Astrocyte of the hippocampus (primary cell): ENCODE measurements around the gene FNDC10.
A peak's percentile ranks its signal among the peaks of the same experiment; 100 is the strongest.
"Not testable (repeated sequence)": the region's sequence is repeated elsewhere in the genome, so short reads cannot be mapped to it uniquely, and the experiment has no call there.

Experiments used
- DNase-seq: peaks from one replicate; pipeline ENCODE4 v3.0.0; 2011; ENCODE audit warnings: low read depth, low spot score

Gene FNDC10

GRCh38 chr1:1599935-1600860 lies at the start of gene FNDC10:
FNDC10 (minus strand) TSS chr1:1600135; CDS start chr1:1600015, 120 bp downstream.
- DNase-seq, result no peak

GRCh38 chr1:1648265-1648664 lies 48.3 kb upstream of the FNDC10 start:
- not testable (repeated sequence) for DNase-seq

DNA sequence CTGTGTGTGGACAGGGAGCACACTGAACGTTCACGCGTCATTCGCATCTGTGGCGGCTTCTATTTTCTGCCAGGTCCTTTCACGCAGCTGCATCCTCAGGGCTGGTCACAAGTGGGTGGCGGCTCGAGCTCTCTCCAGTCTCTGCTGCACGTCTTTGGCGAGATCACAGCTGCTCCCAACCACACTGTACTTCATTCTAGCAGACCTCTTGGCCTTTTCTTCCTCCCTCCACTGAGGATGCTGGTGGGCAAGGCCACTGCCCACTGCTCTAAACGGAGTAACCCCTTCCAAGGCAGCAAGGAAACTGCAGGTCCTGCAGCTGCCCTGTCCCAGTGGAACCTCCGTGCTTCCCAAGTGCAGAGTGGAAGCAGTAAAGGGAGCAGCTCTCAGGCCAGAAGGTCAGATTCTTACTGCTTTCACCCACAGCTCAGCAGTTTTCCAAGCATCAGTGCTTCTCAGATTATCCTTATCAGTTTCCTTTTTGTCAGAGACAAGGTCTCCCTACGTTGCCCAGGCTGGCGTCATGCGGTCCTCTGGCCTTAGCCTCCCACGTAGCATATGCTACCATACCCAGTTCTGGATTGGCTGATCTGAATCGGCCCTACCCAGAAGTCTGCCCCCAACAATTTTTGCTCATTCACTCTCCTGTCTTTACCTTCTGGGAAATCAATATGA lies 47.8 kb upstream of the FNDC10 start:
- DNase-seq, result not testable (repeated sequence)

DNA sequence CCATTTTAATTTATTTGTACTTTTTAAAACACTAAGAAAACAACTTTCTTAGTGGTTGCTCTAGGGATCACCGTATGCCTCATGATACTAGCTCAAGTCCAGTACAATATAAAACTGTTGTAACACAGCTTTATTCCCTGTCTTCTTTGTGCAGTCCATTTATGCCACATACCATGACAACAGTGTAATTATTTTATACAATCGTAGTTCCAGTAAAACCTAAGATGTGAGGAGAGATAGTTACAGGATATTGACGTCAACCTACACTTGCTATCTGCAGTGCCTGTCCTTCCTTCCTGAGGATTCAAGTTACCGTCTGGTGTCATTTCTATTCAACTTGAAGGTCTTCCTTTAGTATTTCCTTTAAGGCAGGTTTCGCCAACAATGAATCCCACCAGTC lies 46.4 kb upstream of the FNDC10 start:
- not testable (repeated sequence) for DNase-seq

GRCh38 chr1:1640711-1641461 lies 41.0 kb upstream of the FNDC10 start:
- not testable (repeated sequence) for DNase-seq

DNA sequence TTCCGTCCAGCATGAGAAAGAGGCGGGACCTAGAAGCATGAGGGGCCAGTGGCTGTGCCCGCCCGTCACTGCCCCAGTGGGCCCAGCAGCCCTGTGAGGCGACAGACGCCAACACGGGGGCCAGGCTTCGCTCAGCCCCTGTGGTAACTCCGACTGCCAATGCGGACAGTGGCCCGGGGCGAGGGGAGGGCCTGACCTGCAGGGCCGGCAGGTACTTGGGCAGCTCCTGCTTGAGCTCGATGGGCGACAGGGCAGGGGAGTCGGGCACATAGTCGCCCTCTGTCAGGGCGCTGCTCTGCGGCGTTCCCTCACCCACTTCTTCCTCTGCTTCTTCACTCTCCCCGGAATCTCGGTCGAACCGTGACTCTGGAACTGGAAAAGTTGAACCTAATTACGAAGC lies 40.1 kb upstream of the FNDC10 start:
- DNase-seq, result not testable (repeated sequence)

- DNase-seq, result not testable (repeated sequence)
Observed at GRCh38 chr1:1639368-1639767, 39.4 kb upstream of the FNDC10 start.

DNA sequence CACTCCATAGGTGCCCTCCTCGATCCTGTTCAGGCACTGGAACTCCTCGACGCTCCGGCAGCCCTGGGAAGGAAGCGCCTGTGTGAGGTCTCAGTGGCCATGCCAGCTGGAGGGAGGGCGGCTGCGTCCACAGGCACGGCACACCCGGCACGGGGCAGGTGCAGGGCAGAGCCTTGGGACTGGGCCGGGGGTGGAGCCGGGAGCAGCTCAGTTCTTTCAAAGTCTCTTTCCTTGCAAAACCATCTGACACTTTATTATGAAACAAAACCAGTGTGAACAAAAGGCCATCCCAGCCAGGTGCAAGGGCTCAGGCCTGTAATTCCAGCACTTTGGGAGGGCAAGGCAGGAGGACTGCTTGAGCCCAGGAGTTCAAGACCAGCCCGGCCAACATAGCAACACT lies 38.6 kb upstream of the FNDC10 start:
- DNase-seq, result not testable (repeated sequence)

DNA sequence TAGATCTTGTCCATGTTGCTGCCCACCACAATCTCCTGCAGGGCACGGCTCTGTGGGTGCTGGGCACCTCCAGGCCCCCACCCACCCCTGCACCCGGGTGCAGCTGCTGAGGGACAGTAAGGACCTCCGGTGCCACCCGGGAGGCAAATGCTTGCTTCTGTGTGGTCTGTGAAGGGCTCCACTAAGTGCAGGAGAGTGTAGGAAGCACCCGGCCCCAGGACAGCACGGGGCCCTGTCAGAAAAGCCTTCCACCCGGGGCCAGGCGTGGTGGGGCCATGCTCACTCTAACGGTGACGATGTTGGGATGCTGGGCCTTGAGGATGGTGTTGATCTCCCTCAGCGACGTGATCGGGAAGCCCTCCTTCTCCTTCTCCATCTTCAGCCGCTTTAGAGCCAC lies 37.5 kb upstream of the FNDC10 start:
- DNase-seq, result not testable (repeated sequence)

DNA sequence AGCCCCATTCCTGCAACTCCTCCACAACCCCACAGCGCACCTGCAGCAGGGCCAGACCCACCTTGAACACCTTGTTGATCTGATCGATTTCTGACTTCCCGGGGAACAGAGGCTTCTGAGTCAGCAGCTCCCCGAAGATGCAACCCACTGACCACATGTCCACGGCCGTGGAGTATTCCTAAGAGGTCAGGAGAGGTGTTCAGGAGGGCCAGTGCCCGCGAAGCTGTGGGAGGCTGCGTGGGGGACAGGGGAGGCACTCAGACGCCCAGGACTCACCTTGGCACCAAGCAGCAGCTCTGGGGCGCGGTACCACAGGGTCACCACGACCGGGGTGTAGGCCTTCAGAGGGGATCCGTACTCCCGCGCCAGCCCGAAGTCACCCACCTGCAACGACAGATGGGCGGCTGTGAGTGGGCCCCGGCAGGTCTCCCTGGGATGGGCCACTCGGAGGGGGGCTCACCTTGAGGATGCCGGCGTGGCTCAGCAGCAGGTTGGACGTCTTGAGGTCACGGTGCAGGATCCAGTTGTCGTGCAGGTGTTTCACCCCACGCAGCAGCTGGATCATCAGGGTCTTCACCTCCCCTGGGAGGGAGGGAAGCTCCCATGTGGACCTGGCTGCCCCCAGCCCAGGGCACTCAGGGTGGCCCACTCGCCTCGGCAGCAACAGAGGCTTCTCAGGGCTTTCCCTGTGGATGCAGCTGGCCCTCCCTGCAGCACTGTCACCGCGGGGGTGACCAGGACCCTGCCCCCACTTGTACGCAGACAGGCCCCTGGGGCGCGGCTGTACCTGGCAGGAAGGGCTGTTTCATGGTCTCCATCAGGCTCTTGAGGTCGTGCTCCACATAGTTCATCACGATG lies 36.9 kb upstream of the FNDC10 start:
- not testable (repeated sequence) for DNase-seq

DNA sequence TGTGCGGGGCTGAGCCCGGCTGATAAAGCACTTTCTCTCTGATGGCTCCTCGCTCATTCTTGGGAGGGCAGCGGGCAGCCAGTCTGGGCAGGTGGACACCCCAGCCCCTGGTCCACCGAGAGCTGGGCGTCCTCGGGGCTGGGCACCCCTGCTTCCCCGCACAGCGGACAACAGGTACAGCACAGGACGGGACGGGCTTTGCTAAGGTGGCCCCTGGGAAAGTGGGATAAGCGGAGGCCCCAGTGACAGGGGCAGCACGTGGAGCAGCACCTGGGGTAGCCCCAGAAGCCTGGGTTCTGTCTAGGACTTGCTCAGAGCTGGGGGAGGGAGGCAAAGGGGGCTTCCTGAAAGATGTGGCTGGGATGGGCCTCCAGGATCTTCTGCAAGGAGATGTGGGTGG lies 34.7 kb upstream of the FNDC10 start:
- not testable (repeated sequence) for DNase-seq

- DNase-seq, result not testable (repeated sequence)
Observed at GRCh38 chr1:1633409-1633808, 33.5 kb upstream of the FNDC10 start.

DNA sequence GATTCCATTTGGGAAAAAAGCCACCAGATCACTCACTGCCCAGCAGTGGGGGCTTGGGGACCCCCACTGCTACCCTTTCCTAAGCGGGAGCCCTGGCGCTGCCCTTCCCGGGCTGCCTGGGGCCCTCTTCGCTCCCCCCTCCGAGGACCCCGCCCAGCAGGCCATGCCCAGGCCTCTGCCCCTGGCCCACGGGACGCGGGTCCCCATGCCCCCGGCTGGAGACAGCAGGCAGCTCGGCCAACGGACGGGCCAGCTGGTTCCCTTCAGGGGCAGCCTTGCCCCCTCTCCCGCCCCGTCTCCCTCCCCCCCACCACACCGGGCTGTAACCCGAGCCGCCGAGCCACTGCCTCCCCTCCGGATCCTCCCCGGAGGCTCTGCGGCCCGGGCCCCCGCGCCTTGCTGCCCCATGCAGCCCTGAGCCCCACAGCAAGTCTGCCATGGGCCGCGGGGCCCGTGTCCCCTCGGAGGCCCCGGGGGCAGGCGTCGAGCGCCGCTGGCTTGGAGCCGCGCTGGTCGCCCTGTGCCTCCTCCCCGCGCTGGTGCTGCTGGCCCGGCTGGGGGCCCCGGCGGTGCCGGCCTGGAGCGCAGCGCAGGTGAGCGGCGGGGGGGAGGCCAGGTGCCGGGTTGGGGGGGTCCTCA lies 32.0 kb upstream of the FNDC10 start, which contains the start of gene MMP23B:
Gene MMP23B, plus strand, starts transcription at position 392 of the 639 bp plus-strand sequence. Its CDS starts 46 bp downstream, at position 438.
- peak; percentile 51 for DNase-seq

DNA sequence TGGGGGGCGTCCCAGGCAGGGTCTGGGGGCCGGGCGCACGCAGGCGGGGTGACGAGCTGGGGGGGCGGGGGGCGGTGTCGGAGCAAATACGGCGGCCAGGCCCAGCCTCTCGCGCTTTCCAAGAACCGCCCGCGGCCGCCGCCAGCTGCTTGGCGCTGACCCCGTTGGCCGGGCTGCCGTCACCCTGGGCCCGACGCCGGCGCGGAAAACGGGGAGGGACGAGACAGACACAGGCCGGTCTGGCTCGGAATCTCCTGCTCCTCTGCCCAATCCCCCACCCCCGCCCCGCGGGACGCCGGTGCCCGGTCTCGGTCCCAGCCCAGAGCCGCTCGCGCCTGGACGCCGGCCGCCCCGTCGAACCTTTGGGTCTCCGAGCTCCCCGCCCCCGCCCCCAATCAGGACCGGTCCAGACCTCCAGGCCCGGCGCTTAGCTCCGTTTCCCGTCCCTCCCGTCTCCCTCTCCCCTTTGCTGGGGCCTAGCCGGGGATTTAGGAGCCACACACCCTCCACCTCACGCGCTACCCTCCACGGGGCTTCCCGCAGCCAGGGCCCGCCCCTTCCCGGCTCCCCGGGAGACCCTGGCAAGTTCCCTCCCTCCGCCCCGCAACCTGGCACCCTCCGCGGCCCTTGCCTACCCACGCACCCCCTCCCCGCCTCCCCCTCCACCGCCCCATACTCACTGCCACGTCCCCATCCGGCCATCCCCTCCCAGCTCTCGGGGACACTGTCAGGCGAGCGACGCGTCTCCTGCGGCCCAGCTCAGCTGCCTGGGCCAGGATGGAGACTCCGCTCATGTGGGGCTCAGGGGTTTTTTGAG lies 31.2 kb upstream of the FNDC10 start:
- peak; percentile 55 for DNase-seq

DNA sequence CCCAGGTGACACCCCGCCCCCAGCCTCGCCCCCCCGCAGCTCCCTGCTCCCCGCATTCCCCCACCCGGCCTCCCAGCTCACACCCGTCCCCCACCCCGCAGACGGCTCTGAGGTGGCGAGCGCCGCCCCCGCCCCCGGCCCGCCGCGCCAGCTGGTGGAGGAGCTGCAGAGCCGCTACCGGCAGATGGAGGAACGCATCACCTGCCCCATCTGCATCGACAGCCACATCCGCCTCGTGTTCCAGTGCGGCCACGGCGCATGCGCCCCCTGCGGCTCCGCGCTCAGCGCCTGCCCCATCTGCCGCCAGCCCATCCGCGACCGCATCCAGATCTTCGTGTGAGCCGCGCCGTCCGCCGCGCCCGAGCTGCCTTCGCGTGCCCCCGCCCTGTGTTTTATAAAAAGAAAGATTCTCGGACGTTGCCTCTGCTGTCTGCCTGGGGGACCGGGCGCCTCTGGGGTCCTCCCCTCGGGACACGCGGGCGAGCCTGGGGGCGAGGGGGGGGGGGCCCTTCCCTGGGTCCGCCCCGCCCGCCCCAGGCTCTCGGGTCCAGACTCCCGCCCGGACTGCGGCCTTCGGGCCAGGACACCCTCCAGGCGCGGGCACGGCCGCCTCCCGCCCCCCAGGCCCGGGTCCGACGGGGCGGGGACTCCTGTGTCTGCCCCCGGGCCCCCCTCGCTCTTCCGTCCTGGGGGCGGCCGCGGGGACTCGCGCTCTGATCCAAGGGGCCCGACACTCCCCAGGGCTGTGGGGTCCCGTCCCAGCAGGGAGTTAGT lies 30.4 kb upstream of the FNDC10 start:
- DNase-seq, result peak; percentile 83

- DNase-seq, result no peak
Observed at GRCh38 chr1:1629430-1630190, 29.7 kb upstream of the FNDC10 start.

- no peak for DNase-seq
Observed at GRCh38 chr1:1628754-1629429, 29.0 kb upstream of the FNDC10 start.
